ENCODE results near the gene CUL4B.

- TF ChIP-seq, protein P1, sequence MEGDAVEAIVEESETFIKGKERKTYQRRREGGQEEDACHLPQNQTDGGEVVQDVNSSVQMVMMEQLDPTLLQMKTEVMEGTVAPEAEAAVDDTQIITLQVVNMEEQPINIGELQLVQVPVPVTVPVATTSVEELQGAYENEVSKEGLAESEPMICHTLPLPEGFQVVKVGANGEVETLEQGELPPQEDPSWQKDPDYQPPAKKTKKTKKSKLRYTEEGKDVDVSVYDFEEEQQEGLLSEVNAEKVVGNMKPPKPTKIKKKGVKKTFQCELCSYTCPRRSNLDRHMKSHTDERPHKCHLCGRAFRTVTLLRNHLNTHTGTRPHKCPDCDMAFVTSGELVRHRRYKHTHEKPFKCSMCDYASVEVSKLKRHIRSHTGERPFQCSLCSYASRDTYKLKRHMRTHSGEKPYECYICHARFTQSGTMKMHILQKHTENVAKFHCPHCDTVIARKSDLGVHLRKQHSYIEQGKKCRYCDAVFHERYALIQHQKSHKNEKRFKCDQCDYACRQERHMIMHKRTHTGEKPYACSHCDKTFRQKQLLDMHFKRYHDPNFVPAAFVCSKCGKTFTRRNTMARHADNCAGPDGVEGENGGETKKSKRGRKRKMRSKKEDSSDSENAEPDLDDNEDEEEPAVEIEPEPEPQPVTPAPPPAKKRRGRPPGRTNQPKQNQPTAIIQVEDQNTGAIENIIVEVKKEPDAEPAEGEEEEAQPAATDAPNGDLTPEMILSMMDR (IDR thresholded peaks at IDR 0.05), result no peak
- no peak for TF ChIP-seq EP300 (IDR thresholded peaks at IDR 0.05)
These were observed 74.0 kb downstream of the CUL4B start for GRCh38 chrX:120486786-120487185.
